ENCODE measurements around the gene GBA3.

GRCh38 chr4:22741744-22742143, 49.0 kb downstream of the GBA3 start:
- TF ChIP-seq, protein P1, sequence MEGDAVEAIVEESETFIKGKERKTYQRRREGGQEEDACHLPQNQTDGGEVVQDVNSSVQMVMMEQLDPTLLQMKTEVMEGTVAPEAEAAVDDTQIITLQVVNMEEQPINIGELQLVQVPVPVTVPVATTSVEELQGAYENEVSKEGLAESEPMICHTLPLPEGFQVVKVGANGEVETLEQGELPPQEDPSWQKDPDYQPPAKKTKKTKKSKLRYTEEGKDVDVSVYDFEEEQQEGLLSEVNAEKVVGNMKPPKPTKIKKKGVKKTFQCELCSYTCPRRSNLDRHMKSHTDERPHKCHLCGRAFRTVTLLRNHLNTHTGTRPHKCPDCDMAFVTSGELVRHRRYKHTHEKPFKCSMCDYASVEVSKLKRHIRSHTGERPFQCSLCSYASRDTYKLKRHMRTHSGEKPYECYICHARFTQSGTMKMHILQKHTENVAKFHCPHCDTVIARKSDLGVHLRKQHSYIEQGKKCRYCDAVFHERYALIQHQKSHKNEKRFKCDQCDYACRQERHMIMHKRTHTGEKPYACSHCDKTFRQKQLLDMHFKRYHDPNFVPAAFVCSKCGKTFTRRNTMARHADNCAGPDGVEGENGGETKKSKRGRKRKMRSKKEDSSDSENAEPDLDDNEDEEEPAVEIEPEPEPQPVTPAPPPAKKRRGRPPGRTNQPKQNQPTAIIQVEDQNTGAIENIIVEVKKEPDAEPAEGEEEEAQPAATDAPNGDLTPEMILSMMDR (IDR thresholded peaks at IDR 0.05), result no peak
- TF ChIP-seq POLR2A (IDR thresholded peaks at IDR 0.05), result no peak
